GM18867 (cell line): ENCODE data around the gene CCDC117.

Source experiments
- ATAC-seq: cut with Tn5 transposase; IDR thresholded peaks from one replicate; pipeline ENCODE4 v1.9.1; 2021; ENCODE audit warnings: mild to moderate bottlenecking, moderate library complexity; ENCODE audit not compliant: unreplicated experiment

The CCDC117 gene

GRCh38 chr22:28768701-28769393 is 3.6 kb upstream of the CCDC117 start:
- no peak for ATAC-seq

- no peak for ATAC-seq
Measured at GRCh38 chr22:28769394-28770085, 3.0 kb upstream of the CCDC117 start.

- no peak for ATAC-seq
Measured at GRCh38 chr22:28771195-28771791, 1.2 kb upstream of the CCDC117 start.

- ATAC-seq = peak; percentile 26
Measured at GRCh38 chr22:28773461-28773867, 969 bp downstream of the CCDC117 start.

GRCh38 chr22:28774378-28774777 is 1.9 kb downstream of the CCDC117 start:
- no peak for ATAC-seq

- ATAC-seq = no peak
Measured at GRCh38 chr22:28779833-28780232, 7.3 kb downstream of the CCDC117 start.

- no peak for ATAC-seq
Measured at GRCh38 chr22:28780296-28780695, 7.8 kb downstream of the CCDC117 start.

GRCh38 chr22:28783786-28784671 is 11.5 kb downstream of the CCDC117 start:
- ATAC-seq = no peak

GRCh38 chr22:28788601-28789000 is 16.1 kb downstream of the CCDC117 start:
- ATAC-seq = no peak

GRCh38 chr22:28791124-28791523 is 18.6 kb downstream of the CCDC117 start:
- ATAC-seq = no peak

GRCh38 chr22:28791841-28792490 is 19.5 kb downstream of the CCDC117 start:
- ATAC-seq = peak; percentile 53

- ATAC-seq = peak; percentile 29
Measured at GRCh38 chr22:28792491-28793383, 20.2 kb downstream of the CCDC117 start.

GRCh38 chr22:28793976-28794584 is 21.6 kb downstream of the CCDC117 start:
- ATAC-seq = no peak

GRCh38 chr22:28795071-28795693 is 22.7 kb downstream of the CCDC117 start:
- ATAC-seq = no peak

- no peak for ATAC-seq
Measured at GRCh38 chr22:28795932-28796856, 23.7 kb downstream of the CCDC117 start.

- no peak for ATAC-seq
Measured at GRCh38 chr22:28798810-28799605, 26.5 kb downstream of the CCDC117 start.
